Type B pancreatic cell (in vitro differentiated cells): ENCODE data around the gene DDX47. TPM values are rescaled to one million over a fixed set of nuclear protein-coding genes. Genes with fewer than 3 reads are reported as not detected.
"Not testable (repeated sequence)": the region's sequence is repeated elsewhere in the genome, so short reads cannot be mapped to it uniquely, and the experiment has no call there.

ENCODE experiments used
- DNase-seq: peaks from one replicate; pipeline ENCODE4 v3.0.0; 2021; ENCODE audit warnings: mixed read lengths; ENCODE audit not compliant: unreplicated experiment; ENCODE audit errors: extremely low spot score
- H3K27ac Mint-ChIP-seq: 2 replicates; pipeline ENCODE4 v1.8.0; 2021; ENCODE audit warnings: mild to moderate bottlenecking, mixed read lengths
- H3K27me3 Mint-ChIP-seq: 2 replicates; pipeline ENCODE4 v1.8.0; 2021; ENCODE audit warnings: mixed read lengths
- H3K36me3 Mint-ChIP-seq: 2 replicates; pipeline ENCODE4 v1.8.0; 2021; ENCODE audit warnings: mixed read lengths
- H3K4me1 Mint-ChIP-seq: one replicate; pipeline ENCODE4 v1.8.0; 2021; ENCODE audit warnings: mixed read lengths; ENCODE audit not compliant: unreplicated experiment
- H3K4me3 Mint-ChIP-seq: 2 replicates; pipeline ENCODE4 v1.8.0; 2021; ENCODE audit warnings: mild to moderate bottlenecking, mixed read lengths
- H3K9me3 Mint-ChIP-seq: 2 replicates; pipeline ENCODE4 v1.8.0; 2021; ENCODE audit warnings: mixed read lengths
- CTCF ChIP-seq: fragments of 200-600 bp; sonication (generic); conservative IDR thresholded peaks from 2 replicates; pipeline ENCODE4 v1.5.0; 2021; ENCODE audit warnings: antibody characterized with exemption, mild to moderate bottlenecking
- total RNA-seq: library from RNA; stranded (reverse); gene quantifications from 2 replicates; pipeline ENCODE4 v1.2.1, GENCODE V29; 2021; ENCODE audit warnings: low replicate concordance

DDX47 gene
- total RNA-seq, 1 donor from 2014 or later = 73.0 TPM

GRCh38 chr12:12797794-12798152, 15.4 kb upstream of the DDX47 start:
- Mint-ChIP-seq H3K4me1 (peaks cover 19% of the 10 kb centered on the region), H3K36me3 (peaks cover 18% of the 10 kb centered on the region), H3K27me3 (peaks cover 4% of the 10 kb centered on the region), H3K4me3 (no peak overlapping the region), H3K27ac (peak overlapping the region; percentile 61), H3K9me3 (peaks cover 11% of the 10 kb centered on the region)
- TF ChIP-seq CTCF = no peak
- DNase-seq = no peak

GRCh38 chr12:12798480-12798879, 14.7 kb upstream of the DDX47 start:
- no peak for TF ChIP-seq CTCF
- Mint-ChIP-seq H3K4me1 (peaks cover 19% of the 10 kb centered on the region), H3K27ac (peak overlapping the region; percentile 21), H3K4me3 (no peak overlapping the region), H3K9me3 (peaks cover 11% of the 10 kb centered on the region), H3K36me3 (peaks cover 18% of the 10 kb centered on the region), H3K27me3 (peaks cover 4% of the 10 kb centered on the region)
- no peak for DNase-seq

GRCh38 chr12:12799163-12799920, 13.8 kb upstream of the DDX47 start:
- Mint-ChIP-seq H3K27ac (peak overlapping the region; percentile 69), H3K4me1 (peaks cover 19% of the 10 kb centered on the region), H3K9me3 (peaks cover 10% of the 10 kb centered on the region), H3K36me3 (peaks cover 18% of the 10 kb centered on the region), H3K4me3 (no peak overlapping the region), H3K27me3 (peaks cover 4% of the 10 kb centered on the region)
- TF ChIP-seq CTCF = no peak
- DNase-seq = no peak

- Mint-ChIP-seq H3K4me3 (peak overlapping the region; percentile 41), H3K4me1 (peaks cover 15% of the 10 kb centered on the region)
- no peak for DNase-seq
Measured at GRCh38 chr12:12800406-12801180, 12.6 kb upstream of the DDX47 start.

GRCh38 chr12:12801656-12802055, 11.5 kb upstream of the DDX47 start:
- not testable (repeated sequence) for H3K9me3 Mint-ChIP-seq, H3K27me3 Mint-ChIP-seq, DNase-seq, H3K4me3 Mint-ChIP-seq
- H3K36me3 Mint-ChIP-seq = peaks cover 13% of the 10 kb centered on the region
- peaks cover 12% of the 10 kb centered on the region for H3K4me1 Mint-ChIP-seq
- H3K27ac Mint-ChIP-seq = peak overlapping the region; percentile 40

More at GRCh38 chr12:12800406-12801180, 12.6 kb upstream of the DDX47 start:
- Mint-ChIP-seq H3K27me3 (peaks cover 4% of the 10 kb centered on the region), H3K9me3 (peaks cover 10% of the 10 kb centered on the region), H3K36me3 (peaks cover 16% of the 10 kb centered on the region), H3K27ac (peak overlapping the region; percentile 98)
- TF ChIP-seq CTCF = no peak

- peaks cover 7% of the 10 kb centered on the region for H3K4me1 Mint-ChIP-seq
- peaks cover 10% of the 10 kb centered on the region for H3K9me3 Mint-ChIP-seq
- peaks cover 13% of the 10 kb centered on the region for H3K36me3 Mint-ChIP-seq
- H3K4me3 Mint-ChIP-seq = peak overlapping the region; percentile 67
- H3K27ac Mint-ChIP-seq = peak overlapping the region; percentile 95
- H3K27me3 Mint-ChIP-seq = peaks cover 4% of the 10 kb centered on the region
- no peak for DNase-seq
- no peak for TF ChIP-seq CTCF
Measured at GRCh38 chr12:12803186-12803585, 10.0 kb upstream of the DDX47 start.
